Measurements from ENCODE around the gene C21orf58.

- TF ChIP-seq CTCF (IDR thresholded peaks at IDR 0.05) (no peak), POLR2A (IDR thresholded peaks at IDR 0.05) (no peak)
Measured at GRCh38 chr21:46314441-46315020, 9.1 kb downstream of the C21orf58 start.
